ENCODE data around the gene FIZ1.
A peak's percentile ranks its signal among the peaks of the same experiment; 100 is the strongest.

DNA sequence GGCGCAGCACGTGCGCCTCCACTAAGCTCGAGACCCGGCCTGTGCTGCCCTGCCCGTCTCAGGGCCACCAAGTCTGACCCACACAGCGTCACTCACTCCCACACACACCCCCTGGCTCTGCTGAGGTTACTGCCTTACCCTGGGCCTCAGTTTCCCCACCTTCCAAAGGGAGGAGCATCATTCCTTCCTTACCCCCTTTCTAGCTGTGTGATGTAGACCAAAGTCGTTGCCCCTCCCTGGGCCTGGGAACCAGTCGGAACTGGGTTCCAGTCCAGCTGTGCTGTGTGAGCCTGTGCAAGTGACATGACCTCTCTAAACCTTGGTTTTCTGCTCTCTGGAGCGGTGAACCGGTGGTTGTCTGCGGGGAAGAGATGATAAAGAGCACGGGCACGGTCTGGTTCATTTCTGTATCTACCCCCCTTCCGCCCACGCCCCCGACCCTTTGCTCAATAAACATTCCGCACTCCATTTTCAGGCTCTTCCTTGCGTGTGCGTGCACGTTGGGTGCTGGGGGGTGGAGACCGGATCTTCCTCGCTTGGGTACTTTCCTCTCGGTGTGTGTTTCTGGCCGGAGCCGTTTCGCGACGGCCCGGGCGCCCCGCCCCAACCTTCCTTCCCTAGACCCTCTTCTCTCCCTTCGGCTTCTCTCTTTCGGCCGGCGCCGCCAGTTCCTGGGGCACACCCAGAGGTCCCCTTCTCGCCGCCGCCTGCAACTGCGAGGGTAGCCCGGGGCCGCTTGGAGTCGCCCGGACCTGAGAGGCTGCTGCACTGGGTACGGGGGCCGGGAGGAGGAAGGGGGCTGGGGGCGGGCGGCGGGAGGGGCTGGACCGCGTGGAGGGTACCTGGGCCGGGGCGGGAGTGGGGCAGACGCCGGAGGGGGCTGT is 43.9 kb upstream of the FIZ1 start, which contains the start of gene ZNF581:
- TF ChIP-seq, protein P1, sequence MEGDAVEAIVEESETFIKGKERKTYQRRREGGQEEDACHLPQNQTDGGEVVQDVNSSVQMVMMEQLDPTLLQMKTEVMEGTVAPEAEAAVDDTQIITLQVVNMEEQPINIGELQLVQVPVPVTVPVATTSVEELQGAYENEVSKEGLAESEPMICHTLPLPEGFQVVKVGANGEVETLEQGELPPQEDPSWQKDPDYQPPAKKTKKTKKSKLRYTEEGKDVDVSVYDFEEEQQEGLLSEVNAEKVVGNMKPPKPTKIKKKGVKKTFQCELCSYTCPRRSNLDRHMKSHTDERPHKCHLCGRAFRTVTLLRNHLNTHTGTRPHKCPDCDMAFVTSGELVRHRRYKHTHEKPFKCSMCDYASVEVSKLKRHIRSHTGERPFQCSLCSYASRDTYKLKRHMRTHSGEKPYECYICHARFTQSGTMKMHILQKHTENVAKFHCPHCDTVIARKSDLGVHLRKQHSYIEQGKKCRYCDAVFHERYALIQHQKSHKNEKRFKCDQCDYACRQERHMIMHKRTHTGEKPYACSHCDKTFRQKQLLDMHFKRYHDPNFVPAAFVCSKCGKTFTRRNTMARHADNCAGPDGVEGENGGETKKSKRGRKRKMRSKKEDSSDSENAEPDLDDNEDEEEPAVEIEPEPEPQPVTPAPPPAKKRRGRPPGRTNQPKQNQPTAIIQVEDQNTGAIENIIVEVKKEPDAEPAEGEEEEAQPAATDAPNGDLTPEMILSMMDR (IDR thresholded peaks at IDR 0.05; ENCODE audit: poor library complexity, severe bottlenecking): no peak
- peak; percentile 61 for TF ChIP-seq POLR2AphosphoS5 (IDR thresholded peaks at IDR 0.05)
